Endothelial cell of umbilical vein (primary cell): Measurements from ENCODE around the gene MAN2C1. TPM values are rescaled to one million over a fixed set of nuclear protein-coding genes. Genes with fewer than 3 reads are reported as not detected.

ENCODE experiments used
- BruUV-seq: library from RNA; stranded (reverse); fragments of 400-500 nt; replicated peaks from 2 replicates; lab custom pipeline; 2021; lab: Mats Ljungman, UMichigan
- CTCF ChIA-PET: fragments of 300-600, 350-600 bp; sonication (Branson Sonifier 250); formaldehyde crosslinking; loops from one replicate; lab custom pipeline; 2021; ENCODE audit warnings: antibody characterized with exemption, inconsistent platforms; lab: Charles Lee
- POLR2A ChIA-PET: fragments of 300-600, 350-600 bp; sonication (Branson Sonifier 250); formaldehyde crosslinking; loops from one replicate; lab custom pipeline; 2021; ENCODE audit warnings: antibody characterized with exemption, inconsistent platforms; lab: Charles Lee
- DNase-seq: peaks from one replicate; pipeline ENCODE4 v3.0.0-alpha.2; 2011; ENCODE audit warnings: low read depth, low spot score
- FAIRE-seq: peaks from 2 replicates; lab custom pipeline; 2011; peaks lifted over from hg19 to GRCh38; lab: Jason Lieb, UNC
- H2AFZ ChIP-seq: 2 replicates; pipeline ENCODE4 v1.6.0; 2012; ENCODE audit warnings: low read depth, low read length, control low read depth, inconsistent platforms
- H3K27ac ChIP-seq: 2 replicates; pipeline ENCODE4 v1.5.1; 2011; ENCODE audit warnings: low read depth, mild to moderate bottlenecking, control low read depth, low read length, moderate library complexity; ENCODE audit not compliant: insufficient read depth
- H3K27me3 ChIP-seq, 2 experiments: 2 replicates each; pipeline versions ENCODE4 v1.6.0 to v1.6.1; 2011; ENCODE audit warnings: low read length in 2 of 2, mixed read lengths in 1 of 2; ENCODE audit not compliant: control insufficient read depth in 2 of 2, insufficient read depth in 2 of 2
- H3K36me3 ChIP-seq, 2 experiments: 2 replicates in 1 of 2; 3 replicates in 1 of 2; pipeline ENCODE4 v1.5.1; 2011; ENCODE audit warnings: low read length in 2 of 2, mild to moderate bottlenecking in 1 of 2, moderate library complexity in 1 of 2; ENCODE audit not compliant: control insufficient read depth in 2 of 2, insufficient read depth in 2 of 2; ENCODE audit errors: extremely low read depth in 1 of 2
- H3K4me1 ChIP-seq: 3 replicates; pipeline ENCODE4 v1.5.1; 2011; ENCODE audit warnings: mild to moderate bottlenecking, low read length; ENCODE audit not compliant: control insufficient read depth, insufficient read depth; ENCODE audit errors: extremely low read depth
- H3K4me2 ChIP-seq: 2 replicates; pipeline ENCODE4 v1.6.1; 2011; ENCODE audit warnings: low read length, control low read depth, mixed read lengths; ENCODE audit not compliant: insufficient read depth
- H3K4me3 ChIP-seq, 3 experiments: fragments of 200-600 bp in 1 of 3; sonication (generic), shearing (Covaris generic) in 1 of 3; replicated peaks in 1 of 3; 2 replicates each; pipeline ENCODE4 v1.5.1; 2011 to 2016; ENCODE audit warnings: control low read depth in 3 of 3, low read length in 3 of 3, mild to moderate bottlenecking in 2 of 3, inconsistent platforms in 1 of 3, low read depth in 1 of 3, moderate library complexity in 1 of 3; ENCODE audit not compliant: insufficient read depth in 1 of 3
- H3K79me2 ChIP-seq: 2 replicates; pipeline ENCODE4 v1.6.0; 2012; ENCODE audit warnings: low read length, inconsistent platforms; ENCODE audit not compliant: control insufficient read depth, insufficient read depth
- H3K9ac ChIP-seq: replicated peaks from 2 replicates; pipeline ENCODE3; 2011; ENCODE audit warnings: low read length, control low read depth; ENCODE audit not compliant: insufficient read depth; ENCODE audit errors: extremely low read depth
- H3K9me1 ChIP-seq: replicated peaks from 3 replicates; pipeline ENCODE4 v1.6.0; 2011; ENCODE audit warnings: mild to moderate bottlenecking, low read length; ENCODE audit not compliant: control insufficient read depth, insufficient read depth; ENCODE audit errors: extremely low read depth
- H3K9me3 ChIP-seq: replicated peaks from 2 replicates; pipeline ENCODE4 v1.5.1; 2012; ENCODE audit warnings: low read length, inconsistent platforms; ENCODE audit not compliant: control insufficient read depth, insufficient read depth
- H4K20me1 ChIP-seq: replicated peaks from 2 replicates; pipeline ENCODE3; 2011; ENCODE audit warnings: mild to moderate bottlenecking, low read length; ENCODE audit not compliant: control insufficient read depth, insufficient read depth; ENCODE audit errors: extremely low read depth
- EZH2 ChIP-seq: IDR thresholded peaks from 2 replicates; pipeline ENCODE4 v1.6.1; 2012; ENCODE audit warnings: borderline replicate concordance, low read depth, mild to moderate bottlenecking, moderate library complexity, low read length, inconsistent platforms; ENCODE audit not compliant: severe bottlenecking
- FOS ChIP-seq: IDR thresholded peaks from 2 replicates; pipeline ENCODE4 v1.6.1; 2011; ENCODE audit warnings: mild to moderate bottlenecking, low read length, moderate library complexity, borderline replicate concordance; ENCODE audit not compliant: insufficient read depth
- GATA2 ChIP-seq: IDR thresholded peaks from 2 replicates; pipeline ENCODE4 v1.7.0; 2011; ENCODE audit warnings: low read depth, mild to moderate bottlenecking, moderate library complexity, mixed read lengths, low read length; ENCODE audit not compliant: insufficient read length, insufficient read depth
- JUN ChIP-seq: IDR thresholded peaks from 2 replicates; pipeline ENCODE4 v1.6.1; 2011; ENCODE audit warnings: borderline replicate concordance, low read depth; ENCODE audit not compliant: insufficient read length, insufficient read depth
- MYC ChIP-seq: IDR thresholded peaks from one replicate; pipeline ENCODE4 v1.6.1; 2011; ENCODE audit warnings: mild to moderate bottlenecking, low read depth, low read length
- POLR2A ChIP-seq: IDR thresholded peaks from 2 replicates; pipeline ENCODE4 v1.6.1; 2012; ENCODE audit warnings: low read depth, mild to moderate bottlenecking, control low read depth, low read length
- POLR2AphosphoS5 ChIP-seq: IDR thresholded peaks from 2 replicates; pipeline ENCODE4 v1.6.1; 2012; ENCODE audit warnings: low read depth, mild to moderate bottlenecking, control low read depth, low read length, moderate library complexity; ENCODE audit not compliant: insufficient read depth
- dilution Hi-C: fragments of 300-500 bp; cut with MboI; formaldehyde crosslinking; loops from one replicate; pipeline ENCODE4 v1.15.0; 2019; ENCODE audit warnings: low sequenced_read_pairs; ENCODE audit not compliant: extremely low pct_ligation_motif_present
- intact Hi-C: fragments of 100-400 bp; cut with micrococcal nuclease; formaldehyde crosslinking; loops from one replicate; pipeline ENCODE4 v1.10.0; 2022
- polyA plus RNA-seq, 4 experiments: library from polyadenylated mRNA; depleted of rRNA in 3 of 4; stranded (reverse) in 3 of 4; unstranded in 1 of 4; fragments of >200 nt; gene quantifications; 2 replicates each; pipeline versions ENCODE4 v1.2.1 to v1.2.3, GENCODE V29; 2011 to 2012; ENCODE audit warnings: missing spikeins in 1 of 4
- total RNA-seq: library from RNA; stranded (reverse); gene quantifications from 2 replicates; pipeline ENCODE4 v1.2.3, GENCODE V29; 2021
- TF ChIP-seq, protein P1 (sequence below): IDR thresholded peaks from 2 replicates; pipeline ENCODE4 v1.6.1; 2011; ENCODE audit not compliant: insufficient read depth, insufficient read length
- TF ChIP-seq, protein P2 (sequence below), 2 donors: IDR thresholded peaks; 1 replicate in 1 of 2; 2 replicates in 1 of 2; pipeline ENCODE4 v1.5.1; 2011; ENCODE audit warnings: low read length in 2 of 2, mild to moderate bottlenecking in 2 of 2, moderate library complexity in 2 of 2, control low read depth in 1 of 2, inconsistent platforms in 1 of 2, low read depth in 1 of 2; ENCODE audit not compliant: insufficient read depth in 1 of 2; ENCODE audit errors: extremely low read depth in 1 of 2

The MAN2C1 gene
- total and polyA plus RNA-seq, 2 donors (not counting 3 experiments of a cell fraction or from before 2014, with no cell fraction given): 198 to 248 TPM

DNA sequence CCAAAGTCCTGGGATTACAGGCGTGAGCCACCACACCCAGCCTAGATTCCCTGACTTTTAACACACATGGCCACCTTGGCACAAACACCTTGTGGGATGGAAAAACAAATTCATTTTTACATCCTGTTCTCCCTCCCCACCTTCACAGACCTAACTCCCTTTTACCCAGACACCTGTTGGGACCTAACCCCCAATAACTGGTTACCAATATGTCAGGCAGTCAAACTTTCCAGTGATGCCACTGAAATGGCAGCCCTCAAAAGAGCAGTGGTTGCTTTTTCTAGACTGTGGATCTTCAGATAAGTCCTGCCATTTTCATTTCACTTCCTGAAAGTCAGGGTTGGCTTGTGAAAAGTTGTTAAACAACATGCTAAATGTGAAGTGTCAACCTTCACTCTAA lies 48.2 kb upstream of the MAN2C1 start:
- no TSS peak for BruUV-seq
- TF ChIP-seq FOS (no peak), GATA2 (no peak), JUN (no peak), MYC (no peak), EZH2 (no peak), POLR2A (no peak), POLR2AphosphoS5 (no peak)
- TF ChIP-seq, protein P1, sequence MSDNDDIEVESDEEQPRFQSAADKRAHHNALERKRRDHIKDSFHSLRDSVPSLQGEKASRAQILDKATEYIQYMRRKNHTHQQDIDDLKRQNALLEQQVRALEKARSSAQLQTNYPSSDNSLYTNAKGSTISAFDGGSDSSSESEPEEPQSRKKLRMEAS: no peak
- TF ChIP-seq, protein P2, sequence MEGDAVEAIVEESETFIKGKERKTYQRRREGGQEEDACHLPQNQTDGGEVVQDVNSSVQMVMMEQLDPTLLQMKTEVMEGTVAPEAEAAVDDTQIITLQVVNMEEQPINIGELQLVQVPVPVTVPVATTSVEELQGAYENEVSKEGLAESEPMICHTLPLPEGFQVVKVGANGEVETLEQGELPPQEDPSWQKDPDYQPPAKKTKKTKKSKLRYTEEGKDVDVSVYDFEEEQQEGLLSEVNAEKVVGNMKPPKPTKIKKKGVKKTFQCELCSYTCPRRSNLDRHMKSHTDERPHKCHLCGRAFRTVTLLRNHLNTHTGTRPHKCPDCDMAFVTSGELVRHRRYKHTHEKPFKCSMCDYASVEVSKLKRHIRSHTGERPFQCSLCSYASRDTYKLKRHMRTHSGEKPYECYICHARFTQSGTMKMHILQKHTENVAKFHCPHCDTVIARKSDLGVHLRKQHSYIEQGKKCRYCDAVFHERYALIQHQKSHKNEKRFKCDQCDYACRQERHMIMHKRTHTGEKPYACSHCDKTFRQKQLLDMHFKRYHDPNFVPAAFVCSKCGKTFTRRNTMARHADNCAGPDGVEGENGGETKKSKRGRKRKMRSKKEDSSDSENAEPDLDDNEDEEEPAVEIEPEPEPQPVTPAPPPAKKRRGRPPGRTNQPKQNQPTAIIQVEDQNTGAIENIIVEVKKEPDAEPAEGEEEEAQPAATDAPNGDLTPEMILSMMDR (IDR thresholded peaks at IDR 0.05; ENCODE audit: extremely low read depth in 1 of 2, insufficient read depth in 1 of 2, low read depth in 1 of 2, low read length in 2 of 2): no peak
- H3K79me2 ChIP-seq: no peaks in the 10 kb centered on the region
- H2AFZ ChIP-seq: no peak overlapping the region
- intact Hi-C loops: no loop called here
- H3K27me3 ChIP-seq: no peaks in the 10 kb centered on the region
- POLR2A ChIA-PET: no interaction called here
- DNase-seq (no peak), FAIRE-seq (no peak)
- no peak overlapping the region for H3K4me3 ChIP-seq
- H4K20me1 ChIP-seq: no peaks in the 10 kb centered on the region
- H3K4me2 ChIP-seq: no peak overlapping the region
- H3K9me3 ChIP-seq: no peaks in the 10 kb centered on the region
- H3K27ac ChIP-seq: no peak overlapping the region
- H3K9ac ChIP-seq: no peak overlapping the region
- peaks cover 2% of the 10 kb centered on the region for H3K4me1 ChIP-seq
- CTCF ChIA-PET: no interaction called here
- dilution Hi-C loops: no loop called here
- peaks cover 3 to 14% of the 10 kb centered on the region in 2 experiments for H3K36me3 ChIP-seq
- no peaks in the 10 kb centered on the region for H3K9me1 ChIP-seq
